Urinary bladder (tissue), 4 donors: ENCODE results near the gene CMPK2. TPM values are rescaled to one million over a fixed set of nuclear protein-coding genes. Genes with fewer than 3 reads are reported as not detected.
"Not testable (repeated sequence)": the region's sequence is repeated elsewhere in the genome, so short reads cannot be mapped to it uniquely, and the experiment has no call there.

Experiments
- DNase-seq: peaks from one replicate; pipeline ENCODE4 v3.0.0-alpha.2; 2015; ENCODE audit errors: extremely low spot score
- H3K27ac ChIP-seq: one replicate; pipeline ENCODE4 v1.5.1; 2013; ENCODE audit warnings: low read depth, mild to moderate bottlenecking, moderate library complexity
- H3K36me3 ChIP-seq: one replicate; pipeline ENCODE4 v1.6.1; 2013; ENCODE audit warnings: mild to moderate bottlenecking, moderate library complexity; ENCODE audit not compliant: insufficient read depth
- H3K4me1 ChIP-seq: one replicate; pipeline ENCODE4 v1.6.1; 2013; ENCODE audit warnings: mild to moderate bottlenecking, moderate library complexity; ENCODE audit not compliant: insufficient read depth
- H3K4me3 ChIP-seq: one replicate; pipeline ENCODE4 v1.5.1; 2013; ENCODE audit warnings: low read depth, low read length
- WGBS: extraction: QIAGEN DNeasy Blood & Tissue Kit; methylation state at CpG from one replicate; pipeline ENCODE4 v1.1.7; 2013; 5-methylcytosine and 5-hydroxymethylcytosine counted together
- polyA plus RNA-seq: library from polyadenylated mRNA; stranded (reverse); fragments of 200-250 nt; gene quantifications from one replicate; pipeline ENCODE4 v1.2.3, GENCODE V29; 2013
- total RNA-seq: library from RNA; depleted of rRNA; stranded (reverse); fragments of >200 nt; gene quantifications from one replicate; pipeline ENCODE4 v1.2.3, GENCODE V29; 2014
- donor health status: healthy with polysubstance abuse.
- donor health status: healthy.

CMPK2 gene, protein sequence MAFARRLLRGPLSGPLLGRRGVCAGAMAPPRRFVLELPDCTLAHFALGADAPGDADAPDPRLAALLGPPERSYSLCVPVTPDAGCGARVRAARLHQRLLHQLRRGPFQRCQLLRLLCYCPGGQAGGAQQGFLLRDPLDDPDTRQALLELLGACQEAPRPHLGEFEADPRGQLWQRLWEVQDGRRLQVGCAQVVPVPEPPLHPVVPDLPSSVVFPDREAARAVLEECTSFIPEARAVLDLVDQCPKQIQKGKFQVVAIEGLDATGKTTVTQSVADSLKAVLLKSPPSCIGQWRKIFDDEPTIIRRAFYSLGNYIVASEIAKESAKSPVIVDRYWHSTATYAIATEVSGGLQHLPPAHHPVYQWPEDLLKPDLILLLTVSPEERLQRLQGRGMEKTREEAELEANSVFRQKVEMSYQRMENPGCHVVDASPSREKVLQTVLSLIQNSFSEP
- 8.9 TPM for total RNA-seq
- 3.6 TPM for polyA plus RNA-seq

DNA sequence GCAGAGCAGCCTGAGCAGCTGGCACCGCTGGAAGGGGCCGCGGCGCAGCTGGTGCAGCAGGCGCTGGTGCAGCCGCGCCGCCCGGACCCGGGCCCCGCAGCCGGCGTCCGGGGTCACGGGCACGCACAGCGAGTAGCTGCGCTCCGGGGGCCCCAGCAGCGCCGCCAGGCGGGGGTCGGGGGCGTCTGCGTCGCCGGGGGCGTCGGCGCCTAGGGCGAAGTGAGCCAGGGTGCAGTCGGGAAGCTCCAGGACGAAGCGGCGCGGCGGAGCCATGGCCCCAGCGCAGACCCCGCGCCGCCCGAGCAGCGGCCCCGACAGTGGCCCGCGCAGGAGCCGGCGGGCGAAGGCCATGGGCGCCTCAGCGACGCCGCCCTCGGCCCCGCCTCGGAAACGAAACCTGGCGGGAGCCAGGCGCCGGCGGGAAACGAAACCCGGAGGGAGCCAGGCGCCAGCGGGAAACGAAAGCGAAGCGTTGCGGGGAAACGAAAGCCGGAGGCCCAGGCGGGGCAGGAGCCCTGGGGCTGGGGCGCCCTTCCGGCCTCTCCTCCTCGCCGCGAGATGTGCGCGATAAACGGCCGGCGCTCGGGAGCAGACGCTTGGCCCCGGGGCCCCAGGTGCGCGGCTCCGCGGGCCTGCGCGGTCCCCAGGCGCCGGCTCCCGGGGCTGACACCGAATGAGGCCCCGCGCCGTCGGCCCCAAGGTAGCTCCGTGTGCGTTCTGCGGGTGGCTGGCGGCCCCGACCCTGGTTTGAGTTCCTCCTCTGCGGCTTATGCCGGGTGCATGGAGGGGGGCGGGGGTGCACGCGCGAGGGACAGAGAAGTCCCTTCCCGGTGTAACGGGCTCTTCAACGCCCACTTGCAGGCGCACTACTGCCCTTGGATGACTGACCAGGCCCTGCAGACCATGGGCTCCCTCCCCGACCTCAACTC is at the start of gene CMPK2:
Gene CMPK2, minus strand, starts transcription at position 562 of the 929 bp plus-strand sequence. Its CDS starts 211 bp downstream, at position 351.
- peak within 1 kb of the TSS; percentile 77 for H3K27ac ChIP-seq
- no peaks in the 10 kb centered on the region for H3K36me3 ChIP-seq
- under 1% methylated on average over 115 of the region's 115 CpGs for WGBS
- H3K4me3 ChIP-seq = peak within 1 kb of the TSS; percentile 84
- H3K4me1 ChIP-seq = no peaks in the 10 kb centered on the region
- DNase-seq = no peak

DNA sequence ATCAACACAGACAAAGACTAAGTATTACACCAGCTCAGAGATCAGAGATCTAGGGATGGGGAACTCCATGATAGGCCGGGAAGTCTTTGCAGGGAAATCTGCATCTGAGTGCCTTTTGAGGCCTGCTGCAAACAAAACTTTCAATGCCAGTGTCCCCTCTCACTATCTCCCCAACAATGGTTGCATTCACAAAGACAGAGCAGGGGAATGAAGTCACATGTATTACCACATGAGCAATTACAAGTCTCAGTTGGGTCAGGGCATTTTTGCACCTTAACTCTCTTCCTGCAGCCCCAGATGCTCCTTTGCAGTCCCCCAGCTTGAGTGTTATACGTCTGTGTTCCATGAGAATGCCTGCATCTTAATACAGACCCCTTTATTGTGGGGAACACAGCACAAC is 49.7 kb upstream of the CMPK2 start:
- Histone ChIP-seq H3K27ac (no peak overlapping the region), H3K4me1 (peaks cover 2% of the 10 kb centered on the region), H3K36me3 (no peaks in the 10 kb centered on the region), H3K4me3 (no peak overlapping the region)
- DNase-seq = no peak
- 94% methylated on average over 2 of the region's 2 CpGs for WGBS

DNA sequence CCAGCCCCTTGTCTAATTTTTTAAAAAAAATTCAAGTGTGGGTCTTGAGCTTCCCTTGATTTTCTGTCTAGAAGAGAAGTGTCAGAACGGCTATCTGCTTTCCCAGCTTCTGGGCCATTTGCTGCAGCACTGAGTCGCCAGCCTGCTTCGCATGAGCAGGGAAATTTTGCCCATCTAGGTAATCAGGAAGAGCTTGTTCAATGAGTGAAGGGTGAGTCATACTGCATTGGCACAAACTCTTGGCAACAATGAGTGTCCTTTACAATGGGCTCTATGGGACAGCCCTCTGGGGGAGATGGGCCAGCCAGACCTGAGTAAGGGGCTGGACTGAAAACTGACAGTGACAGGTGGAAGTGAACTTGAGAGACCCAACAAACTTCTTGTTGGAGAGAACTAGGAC is 49.1 kb upstream of the CMPK2 start:
- H3K36me3 ChIP-seq = no peaks in the 10 kb centered on the region
- peaks cover 2% of the 10 kb centered on the region for H3K4me1 ChIP-seq
- DNase-seq = no peak
- no peak overlapping the region for H3K4me3 ChIP-seq
- no peak overlapping the region for H3K27ac ChIP-seq
- WGBS = 85% methylated on average over 3 of the region's 3 CpGs

DNA sequence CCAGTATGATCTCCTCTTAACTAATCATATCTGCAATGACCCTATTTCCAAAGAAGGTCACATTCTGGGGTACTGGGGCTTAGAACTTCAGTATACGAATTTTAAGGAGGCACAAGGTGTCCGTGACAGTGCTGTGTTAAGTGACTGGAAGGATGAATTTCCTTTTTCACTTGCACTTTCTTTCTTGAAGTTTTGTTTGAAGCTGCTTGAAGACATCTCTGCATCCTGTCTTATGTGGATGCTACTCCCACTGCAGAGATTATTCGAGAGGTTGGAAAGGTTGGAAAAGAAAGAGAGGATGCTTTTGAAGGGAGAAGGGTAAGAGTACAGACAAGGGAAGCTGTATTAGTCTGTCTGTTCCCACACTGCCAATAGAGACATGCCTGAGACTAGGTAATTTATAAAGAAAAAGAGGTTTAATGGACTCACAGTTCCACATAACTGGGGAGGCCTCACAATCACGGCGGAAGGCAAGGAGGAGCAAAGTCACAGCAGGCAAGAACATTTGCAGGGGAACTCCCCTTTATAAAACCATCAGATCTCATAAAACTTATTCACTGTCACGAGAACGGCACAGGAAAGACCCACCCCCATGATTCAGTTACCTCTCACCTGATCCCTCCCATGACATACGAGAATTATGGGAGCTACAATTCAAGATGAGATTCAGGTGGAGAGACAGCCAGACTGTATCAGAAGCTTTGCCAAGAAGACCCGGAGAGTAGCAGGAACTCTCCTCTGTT is 47.9 kb upstream of the CMPK2 start:
- 81% methylated on average over 9 of the region's 9 CpGs for WGBS
- no peak for DNase-seq

DNA sequence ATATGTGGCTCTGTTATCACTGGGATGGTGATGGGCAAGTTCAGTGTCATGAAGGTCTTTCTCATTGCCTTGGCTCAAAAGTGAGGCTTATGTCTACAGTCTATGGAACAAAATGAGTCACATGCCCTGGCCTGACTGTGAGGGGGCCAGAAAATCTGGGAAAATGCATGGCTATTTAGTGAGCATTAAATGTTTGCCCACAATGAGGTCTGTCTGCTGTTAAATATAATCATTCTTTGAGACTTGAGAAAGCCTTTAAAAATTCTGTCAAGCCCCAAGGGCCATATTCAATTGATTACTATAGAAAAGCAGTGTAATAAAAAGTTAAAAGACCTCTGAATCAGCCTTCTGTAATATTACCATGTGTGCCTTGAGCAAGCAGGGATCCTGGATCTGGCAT is 46.0 kb upstream of the CMPK2 start:
- no peak overlapping the region for H3K4me3 ChIP-seq
- no peak for DNase-seq
- H3K27ac ChIP-seq = no peak overlapping the region
- no peaks in the 10 kb centered on the region for H3K36me3 ChIP-seq
- no peaks in the 10 kb centered on the region for H3K4me1 ChIP-seq

More for the DNA sequence above, 47.9 kb upstream of the CMPK2 start:
- Histone ChIP-seq H3K36me3 (no peaks in the 10 kb centered on the region), H3K4me1 (peaks cover 2% of the 10 kb centered on the region), H3K4me3 (no peak overlapping the region), H3K27ac (no peak overlapping the region)

DNA sequence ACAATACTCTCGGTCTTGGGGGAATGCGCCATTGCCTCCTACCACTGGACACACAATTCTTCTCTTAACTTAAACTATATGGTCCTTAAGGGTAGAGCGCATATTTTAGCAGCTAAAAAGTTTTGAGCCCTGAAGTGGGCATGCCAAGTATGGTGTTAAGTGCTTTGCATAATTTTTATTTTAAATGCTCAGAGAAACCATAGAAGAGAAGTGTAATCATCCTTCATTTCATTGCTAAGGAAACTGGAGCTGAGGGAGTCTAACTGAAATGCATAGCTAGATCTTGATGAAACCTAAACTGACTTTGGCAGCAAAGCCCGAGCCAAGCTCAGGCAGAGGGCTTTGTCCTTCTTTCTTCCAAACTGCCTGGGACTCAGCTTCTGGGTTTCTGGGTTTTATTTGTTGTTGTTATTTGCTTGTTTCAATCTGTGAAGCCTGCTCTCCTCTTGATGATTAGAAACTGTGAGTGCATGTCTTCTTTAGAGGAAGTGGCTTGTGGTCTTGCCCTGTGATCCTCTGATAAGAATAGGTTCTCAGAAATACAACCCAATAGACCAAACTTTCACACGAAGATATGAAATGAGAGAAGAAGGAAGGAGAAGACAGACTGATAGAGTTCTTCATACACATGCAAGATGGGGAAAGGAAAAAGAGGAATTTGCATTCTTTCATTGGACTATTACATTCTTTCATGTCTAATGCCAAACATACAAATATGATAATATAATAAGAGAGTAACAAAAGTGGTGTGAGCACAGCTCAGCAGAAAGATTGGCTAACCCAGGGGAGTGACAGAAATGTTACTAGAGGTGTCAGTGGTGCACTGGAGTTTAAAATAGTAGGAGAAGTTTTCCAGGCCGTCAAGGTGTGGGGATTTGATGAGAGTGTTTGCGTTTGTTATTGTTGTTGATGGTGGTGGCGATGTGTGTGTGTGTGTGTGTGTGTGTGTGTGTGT is 44.0 kb upstream of the CMPK2 start:
- H3K4me3 ChIP-seq = no peak overlapping the region
- H3K27ac ChIP-seq = no peak overlapping the region
- DNase-seq = no peak
- 77% methylated on average over 8 of the region's 8 CpGs for WGBS
- H3K4me1 ChIP-seq = no peaks in the 10 kb centered on the region
- no peaks in the 10 kb centered on the region for H3K36me3 ChIP-seq

DNA sequence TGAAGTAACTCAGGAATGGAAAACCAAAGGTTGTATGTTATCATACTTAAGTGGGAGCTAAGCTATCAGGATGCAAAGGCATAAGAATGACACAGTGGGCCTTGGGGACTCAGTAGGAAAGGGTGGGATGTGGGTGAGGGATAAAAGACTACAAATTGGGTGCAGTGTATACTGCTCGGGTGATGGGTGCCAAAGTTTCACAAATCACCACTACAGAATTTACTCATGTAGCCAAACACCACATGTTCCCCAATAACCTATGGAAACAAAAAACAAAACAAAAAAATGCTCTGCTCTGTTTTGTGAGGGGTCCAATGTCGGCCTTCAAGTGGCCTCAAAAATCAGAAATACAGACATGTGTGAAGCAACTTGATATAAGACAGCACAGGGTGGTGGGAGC is 42.6 kb upstream of the CMPK2 start:
- no peaks in the 10 kb centered on the region for H3K4me1 ChIP-seq
- no peak overlapping the region for H3K27ac ChIP-seq
- WGBS = 86% methylated on average over 2 of the region's 2 CpGs
- DNase-seq = no peak
- H3K36me3 ChIP-seq = no peaks in the 10 kb centered on the region
- H3K4me3 ChIP-seq = no peak overlapping the region

DNA sequence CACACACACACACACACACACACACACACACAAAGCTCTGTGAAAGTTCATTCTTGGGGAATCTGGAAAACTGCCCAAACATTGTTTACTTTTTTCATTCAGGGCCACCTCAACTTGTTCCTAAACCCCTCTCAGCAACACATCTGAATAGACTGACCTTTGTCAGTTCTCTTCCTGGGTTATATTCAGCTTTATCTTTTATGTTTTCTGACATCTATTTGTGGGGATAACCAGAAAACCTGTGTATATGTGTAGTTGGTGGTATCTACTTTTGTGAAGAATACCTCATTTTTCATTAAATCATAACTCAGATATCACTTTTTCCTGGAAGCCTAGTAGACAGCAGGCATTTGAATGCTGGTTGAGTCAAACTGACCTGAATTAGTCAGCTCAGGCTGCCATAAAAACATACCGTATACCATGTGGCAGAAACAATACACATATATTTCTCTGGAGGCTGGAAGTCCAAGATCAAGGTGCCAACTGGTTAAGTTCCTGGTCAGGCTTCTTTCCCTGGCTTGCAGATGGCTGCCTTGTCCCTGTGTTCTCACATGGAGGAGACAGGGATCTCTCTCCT is 40.5 kb upstream of the CMPK2 start:
- 65% methylated on average over 1 of the region's 1 CpG for WGBS
- Histone ChIP-seq H3K36me3 (no peaks in the 10 kb centered on the region), H3K4me1 (no peaks in the 10 kb centered on the region), H3K27ac (no peak overlapping the region), H3K4me3 (no peak overlapping the region)
- DNase-seq = no peak

DNA sequence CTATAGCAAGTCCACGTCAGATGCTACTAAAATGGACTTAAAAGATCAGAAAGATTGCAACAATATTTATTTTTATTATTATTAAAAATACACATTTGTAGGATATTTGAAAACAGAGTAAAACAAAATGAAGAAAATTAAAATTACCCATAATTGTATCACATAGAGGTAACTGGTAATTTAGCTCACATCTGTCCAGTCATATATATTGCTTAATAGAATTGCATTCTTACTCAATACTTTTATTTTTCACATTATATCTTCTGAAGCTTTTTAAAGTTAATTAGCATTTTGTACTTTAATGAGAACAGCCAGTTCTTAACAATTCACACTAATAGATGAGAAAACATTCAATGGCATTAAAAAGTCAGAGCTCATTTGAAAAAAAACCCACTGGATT is 40.0 kb upstream of the CMPK2 start:
- DNase-seq = no peak
- Histone ChIP-seq H3K36me3 (no peaks in the 10 kb centered on the region), H3K4me3 (no peak overlapping the region), H3K27ac (no peak overlapping the region), H3K4me1 (no peaks in the 10 kb centered on the region)
- 89% methylated on average over 1 of the region's 1 CpG for WGBS

DNA sequence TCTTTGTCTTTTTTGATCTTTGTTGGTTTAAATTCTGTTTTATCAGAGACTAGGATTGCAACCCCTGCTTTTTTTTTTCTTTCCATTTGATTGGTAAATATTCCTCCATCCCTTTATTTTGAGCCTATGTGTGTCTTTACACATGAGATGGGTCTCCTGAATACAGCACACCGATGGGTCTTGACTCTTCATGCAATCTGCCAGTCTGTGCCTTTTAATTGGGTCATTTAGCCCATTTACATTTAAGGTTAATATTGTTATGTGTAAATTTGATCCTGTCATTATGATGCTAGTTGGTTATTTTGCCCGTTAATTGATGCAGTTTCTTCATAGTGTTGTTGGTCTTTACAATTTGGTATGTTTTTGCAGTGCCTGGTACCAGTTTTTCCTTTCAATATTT is 36.9 kb upstream of the CMPK2 start:
- H3K4me3 ChIP-seq, H3K36me3 ChIP-seq, DNase-seq, H3K4me1 ChIP-seq, H3K27ac ChIP-seq: not testable (repeated sequence)
- 91% methylated on average over 2 of the region's 2 CpGs for WGBS

DNA sequence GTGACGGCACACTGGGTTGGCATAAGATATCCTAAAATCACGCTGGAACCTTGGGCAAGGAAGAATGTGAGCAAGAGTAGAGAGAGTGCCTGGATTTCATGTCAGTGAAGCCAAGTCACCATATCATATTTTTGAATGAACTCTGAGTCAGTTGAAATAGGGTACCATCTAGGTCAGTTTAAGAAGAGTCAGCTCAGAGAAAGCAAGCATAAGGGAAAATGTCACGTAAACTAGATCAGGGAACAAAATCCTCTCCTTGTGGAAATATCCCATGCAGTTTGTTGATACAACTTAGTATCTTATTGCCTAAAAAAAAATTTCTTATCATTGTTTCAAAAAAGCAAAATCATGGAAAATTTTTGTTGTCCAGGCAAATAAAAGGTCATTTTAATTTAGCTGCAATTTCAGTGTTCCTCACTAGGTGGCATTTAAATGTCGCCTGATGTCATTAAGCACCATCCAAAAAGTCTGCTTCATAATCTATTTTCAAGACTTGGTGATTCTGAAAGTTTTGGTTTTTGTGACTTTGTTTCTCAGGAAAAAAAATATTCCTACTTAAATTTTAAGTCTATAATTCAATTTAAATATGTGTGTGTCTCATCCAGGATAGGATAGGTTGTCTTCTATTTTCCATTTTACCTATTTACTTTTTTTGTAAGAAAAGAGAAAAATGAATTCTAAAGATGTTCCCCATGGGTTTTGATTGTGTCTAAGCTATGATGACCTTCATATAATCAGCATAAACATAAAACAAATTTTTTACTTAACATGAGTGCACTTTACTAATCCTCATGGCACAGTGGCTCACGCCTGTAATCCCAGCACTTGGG is 31.4 kb upstream of the CMPK2 start:
- Histone ChIP-seq H3K4me3 (no peak overlapping the region), H3K36me3 (no peaks in the 10 kb centered on the region), H3K4me1 (no peaks in the 10 kb centered on the region), H3K27ac (no peak overlapping the region)
- 74% methylated on average over 5 of the region's 5 CpGs for WGBS
- DNase-seq = no peak
